Measurements from ENCODE around the gene HAPSTR1. TPM values are rescaled to one million over a fixed set of nuclear protein-coding genes. Genes with fewer than 3 reads are reported as not detected.
"Not testable (repeated sequence)": the region's sequence is repeated elsewhere in the genome, so short reads cannot be mapped to it uniquely, and the experiment has no call there.

The HAPSTR1 gene
- total RNA-seq, 1 experiment from 2014 or later: 88.9 TPM

- Mint-ChIP-seq H3K4me3 (ENCODE audit: unreplicated experiment) (no peak overlapping the region), H3K4me1 (ENCODE audit: insufficient read depth, unreplicated experiment) (peaks cover 6% of the 10 kb centered on the region), H3K27me3 (ENCODE audit: insufficient read depth, unreplicated experiment) (no peaks in the 10 kb centered on the region), H3K9me3 (ENCODE audit: unreplicated experiment) (peaks cover 5% of the 10 kb centered on the region), H3K36me3 (ENCODE audit: insufficient read depth, unreplicated experiment) (peaks cover 13% of the 10 kb centered on the region), H3K27ac (ENCODE audit: low read depth, unreplicated experiment) (no peak overlapping the region)
- DNase-seq (ENCODE audit: unreplicated experiment): no peak
- no peak for TF ChIP-seq CTCF (IDR thresholded peaks at IDR 0.05; ENCODE audit: unreplicated experiment)
- ChIA-PET CTCF (no interaction called here), POLR2A (interaction anchor here (1.1 to 1.2 kb wide), 2 partner anchors 9 to 13 kb away, joined by 3 to 4 read pairs; partner anchors contain the start of gene HAPSTR1)
- BruUV-seq (replicated peaks): no TSS peak
- intact Hi-C loops (cut with micrococcal nuclease): no loop called here
These were observed 9.6 kb upstream of the HAPSTR1 start for GRCh38 chr16:9081843-9082242.

- intact Hi-C loops (cut with micrococcal nuclease): no loop called here
- BruUV-seq (replicated peaks): no TSS peak
- Mint-ChIP-seq H3K4me3 (ENCODE audit: unreplicated experiment) (no peak overlapping the region), H3K9me3 (ENCODE audit: unreplicated experiment) (peaks cover 5% of the 10 kb centered on the region), H3K36me3 (ENCODE audit: insufficient read depth, unreplicated experiment) (peaks cover 10% of the 10 kb centered on the region), H3K27me3 (ENCODE audit: insufficient read depth, unreplicated experiment) (no peaks in the 10 kb centered on the region), H3K4me1 (ENCODE audit: insufficient read depth, unreplicated experiment) (peaks cover 2% of the 10 kb centered on the region), H3K27ac (ENCODE audit: low read depth, unreplicated experiment) (no peak overlapping the region)
- ChIA-PET CTCF (no interaction called here), POLR2A (interaction anchor here (1.2 kb wide), 1 partner anchor 9 kb away, joined by 4 read pairs; the partner anchor contains the start of gene HAPSTR1)
- no peak for TF ChIP-seq CTCF (IDR thresholded peaks at IDR 0.05; ENCODE audit: unreplicated experiment)
- DNase-seq (ENCODE audit: unreplicated experiment): no peak
These were observed 9.0 kb upstream of the HAPSTR1 start for GRCh38 chr16:9082422-9082821.

DNA sequence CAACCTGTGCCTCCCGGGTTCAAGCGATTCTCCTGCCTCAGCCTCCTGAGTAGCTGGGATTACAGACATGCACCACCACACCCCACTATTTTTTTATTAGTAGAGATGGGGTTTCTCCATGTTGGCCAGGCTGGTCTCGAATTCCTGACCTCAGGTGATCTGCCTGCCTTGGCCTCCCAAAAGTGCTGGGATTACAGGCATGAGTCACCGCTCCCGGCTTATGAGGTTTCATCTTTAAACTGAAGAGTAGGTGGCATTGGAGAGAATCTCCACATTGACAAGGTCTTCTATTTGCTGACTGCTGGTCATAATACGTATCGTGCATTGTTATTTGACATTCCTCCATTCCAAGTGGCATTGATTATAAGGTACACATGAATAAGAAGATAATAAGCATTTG, 3.7 kb upstream of the HAPSTR1 start:
- CTCF ChIA-PET: interaction anchor here (0.6 to 0.7 kb wide), 2 partner anchors 79 to 1363 kb away, joined by 4 to 5 read pairs; no protein-coding TSS in a partner anchor
- H3K27me3 Mint-ChIP-seq (ENCODE audit: insufficient read depth, unreplicated experiment); H3K27ac Mint-ChIP-seq (ENCODE audit: low read depth, unreplicated experiment); DNase-seq (ENCODE audit: unreplicated experiment); H3K4me3 Mint-ChIP-seq (ENCODE audit: unreplicated experiment); H3K9me3 Mint-ChIP-seq (ENCODE audit: unreplicated experiment); BruUV-seq (replicated peaks); intact Hi-C loops (cut with micrococcal nuclease); H3K4me1 Mint-ChIP-seq (ENCODE audit: insufficient read depth, unreplicated experiment): not testable (repeated sequence)
- POLR2A ChIA-PET: interaction anchor here (1.1 to 1.2 kb wide), 2 partner anchors 11 to 40 kb away, joined by 4 read pairs; no protein-coding TSS in a partner anchor
- peaks cover 12% of the 10 kb centered on the region for H3K36me3 Mint-ChIP-seq (ENCODE audit: insufficient read depth, unreplicated experiment)

DNA sequence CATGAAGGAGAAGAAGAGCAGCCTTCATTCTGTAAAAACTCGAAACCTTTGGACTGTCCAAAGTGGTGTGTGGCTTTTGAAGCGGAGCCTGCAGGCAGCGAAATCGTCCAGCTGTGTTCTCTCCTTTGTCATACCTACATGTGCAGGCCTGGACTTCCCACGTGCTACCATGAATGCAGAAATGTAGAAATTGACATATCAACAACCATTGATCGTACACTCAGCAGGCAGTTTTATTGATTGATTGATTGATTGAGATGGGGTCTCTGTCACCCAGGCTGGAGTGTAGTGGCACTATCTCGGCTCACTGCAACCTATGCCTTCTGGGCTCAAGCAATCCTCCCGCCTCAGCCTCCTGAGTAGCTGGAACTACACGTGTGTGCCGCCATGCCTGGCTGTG, 2.6 kb upstream of the HAPSTR1 start:
- no TSS peak for BruUV-seq (replicated peaks)
- Mint-ChIP-seq H3K27ac (ENCODE audit: low read depth, unreplicated experiment) (no peak overlapping the region), H3K4me3 (ENCODE audit: unreplicated experiment) (no peak overlapping the region), H3K4me1 (ENCODE audit: insufficient read depth, unreplicated experiment) (peaks cover 13% of the 10 kb centered on the region), H3K27me3 (ENCODE audit: insufficient read depth, unreplicated experiment) (no peaks in the 10 kb centered on the region), H3K36me3 (ENCODE audit: insufficient read depth, unreplicated experiment) (peaks cover 23% of the 10 kb centered on the region), H3K9me3 (ENCODE audit: unreplicated experiment) (no peaks in the 10 kb centered on the region)
- intact Hi-C loops (cut with micrococcal nuclease): no loop called here
- POLR2A ChIA-PET: interaction anchor here (0.7 to 1.3 kb wide), 3 partner anchors 11 to 41 kb away, joined by 3 to 7 read pairs (median 4); no protein-coding TSS in a partner anchor
- DNase-seq (ENCODE audit: unreplicated experiment): no peak
- CTCF ChIA-PET: no interaction called here
- TF ChIP-seq CTCF (IDR thresholded peaks at IDR 0.05; ENCODE audit: unreplicated experiment): no peak
